Myocyte (in vitro differentiated cells): ENCODE measurements around the gene SLC9C1. TPM values are rescaled to one million over a fixed set of nuclear protein-coding genes. Genes with fewer than 3 reads are reported as not detected.

Source experiments
- DNase-seq: peaks from one replicate; pipeline ENCODE4 v3.0.0-alpha.2; 2012; ENCODE audit warnings: low read depth
- polyA plus RNA-seq: library from polyadenylated mRNA; unstranded; fragments of >200 nt; gene quantifications from one replicate; pipeline ENCODE4 v1.2.1, GENCODE V29; 2012; ENCODE audit warnings: missing spikeins
- total RNA-seq: library from RNA; depleted of rRNA; stranded (reverse); fragments of >200 nt; gene quantifications from 2 replicates; pipeline ENCODE4 v1.2.3, GENCODE V29; 2014

Gene SLC9C1
- not detected in 2 replicates for total RNA-seq
- not detected for polyA plus RNA-seq

DNA sequence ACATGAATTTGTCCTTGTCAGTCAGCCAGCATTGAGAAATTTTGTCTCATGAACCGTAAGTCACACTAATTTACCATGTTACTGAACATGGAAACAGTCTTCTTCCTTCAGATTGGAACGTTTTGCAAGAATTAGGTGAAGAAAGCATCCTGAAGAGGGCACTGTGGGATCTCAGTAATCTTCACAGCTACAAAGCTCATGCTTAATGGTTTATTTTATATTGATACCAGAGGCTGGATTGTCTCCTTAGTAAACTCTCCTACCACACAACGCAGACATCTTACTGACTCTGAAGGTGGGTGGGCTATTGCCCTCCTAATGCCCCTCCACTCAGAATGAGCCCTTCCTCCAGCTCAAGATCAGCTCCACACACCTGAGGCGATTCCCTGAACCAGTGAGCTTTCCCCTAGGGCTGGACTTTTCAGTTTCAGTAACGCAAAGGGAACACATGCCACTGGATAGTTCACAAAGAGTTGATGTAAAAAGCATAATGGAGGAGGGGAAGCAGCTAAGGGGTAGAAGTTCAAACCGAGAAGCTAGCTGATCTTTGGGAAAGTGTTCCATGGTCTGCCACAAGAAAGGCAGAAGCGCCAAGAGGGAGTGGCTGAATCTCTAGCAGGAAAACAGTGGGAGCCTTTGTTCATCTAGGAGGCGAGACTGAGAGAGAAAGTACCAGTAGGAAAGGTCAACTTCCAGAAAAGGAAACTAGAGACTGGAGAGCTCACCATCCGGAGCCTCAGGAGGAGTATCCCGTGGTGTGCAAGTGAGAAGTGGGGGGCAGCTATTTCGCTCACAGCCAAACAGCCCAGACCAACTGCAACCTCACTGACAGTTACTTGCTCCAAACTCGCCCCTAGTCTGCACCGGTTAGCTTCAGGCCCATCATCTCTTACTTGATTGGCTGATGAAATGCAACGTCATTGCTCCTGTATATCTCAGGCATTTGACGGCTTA, at the start of gene SLC9C1:
Gene SLC9C1 (minus strand): TSS at position 849 of the 954 bp plus-strand sequence. CDS start 7,425 bp downstream, outside the sequence.
- DNase-seq = peak; percentile 73

DNA sequence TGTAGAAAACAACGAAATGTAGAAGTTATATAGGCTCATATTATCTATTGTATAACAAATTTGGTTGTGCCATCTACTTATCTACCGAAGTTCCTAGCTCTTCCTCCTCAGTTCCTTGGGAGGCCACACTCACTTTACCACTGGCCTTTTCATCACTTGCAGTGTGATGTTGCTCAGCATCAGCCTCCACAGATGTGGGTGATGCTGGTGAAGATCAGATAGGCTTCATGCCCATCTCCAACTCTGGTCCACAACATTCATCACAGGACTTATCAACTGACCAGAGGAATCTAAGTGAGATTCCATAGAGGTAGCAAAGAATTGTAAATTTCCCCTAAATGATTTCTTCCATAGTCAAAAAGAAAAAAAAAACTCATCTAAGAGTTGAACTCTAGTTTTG, 47.4 kb upstream of the SLC9C1 start:
- no peak for DNase-seq

DNA sequence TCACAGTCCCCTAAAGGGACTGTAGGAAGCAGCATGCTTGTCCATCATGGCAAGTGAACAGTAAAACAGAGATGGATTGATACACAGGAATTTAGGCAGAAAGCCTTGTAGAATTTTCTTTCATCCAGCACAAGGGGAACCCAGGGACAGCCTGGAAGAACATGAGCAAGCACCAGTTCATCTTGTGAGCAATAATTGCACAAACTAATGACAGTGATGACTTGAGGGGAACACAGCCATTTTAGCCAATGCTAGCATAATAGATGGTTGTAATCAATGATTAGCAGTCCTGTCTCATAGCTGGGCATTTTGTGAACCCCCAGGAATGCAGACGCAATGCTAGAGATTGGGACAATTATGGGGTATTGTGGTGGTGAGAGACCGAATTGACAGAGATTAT, 45.6 kb upstream of the SLC9C1 start:
- no peak for DNase-seq

DNA sequence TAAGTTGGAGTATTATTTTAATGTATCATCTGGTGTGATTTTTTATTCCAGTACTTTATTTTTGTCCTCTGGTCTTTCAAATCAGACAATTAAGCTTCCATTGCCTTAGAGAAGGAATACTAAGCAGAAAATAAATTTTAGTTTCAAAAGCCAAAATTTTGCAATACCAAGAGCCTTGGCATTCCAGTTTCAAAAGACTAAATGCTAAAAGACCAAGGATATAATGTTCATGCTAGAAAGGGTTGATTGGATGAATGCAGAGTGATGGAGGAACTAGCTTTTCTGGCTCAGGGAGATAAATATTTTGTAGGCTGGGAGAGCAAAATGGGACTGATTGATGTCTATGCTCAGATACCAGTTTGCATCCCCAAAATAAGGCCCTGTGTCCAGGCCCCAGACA, 45.1 kb upstream of the SLC9C1 start:
- no peak for DNase-seq

DNA sequence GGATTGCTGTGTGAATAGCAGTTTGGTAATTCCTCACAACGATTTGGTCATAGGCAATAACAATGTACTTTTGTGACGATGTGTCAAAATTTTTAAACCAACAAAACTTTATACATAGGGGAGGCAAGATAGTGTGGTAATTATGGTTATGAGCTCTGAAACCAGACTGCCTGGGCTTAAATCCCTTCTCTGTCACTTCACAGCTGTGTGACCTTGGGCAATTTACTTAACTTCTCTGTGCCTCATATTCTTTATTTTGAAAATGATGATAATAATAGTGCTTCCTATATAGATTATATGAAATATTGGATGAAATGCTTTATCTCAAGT, 44.7 kb upstream of the SLC9C1 start:
- DNase-seq = no peak

DNA sequence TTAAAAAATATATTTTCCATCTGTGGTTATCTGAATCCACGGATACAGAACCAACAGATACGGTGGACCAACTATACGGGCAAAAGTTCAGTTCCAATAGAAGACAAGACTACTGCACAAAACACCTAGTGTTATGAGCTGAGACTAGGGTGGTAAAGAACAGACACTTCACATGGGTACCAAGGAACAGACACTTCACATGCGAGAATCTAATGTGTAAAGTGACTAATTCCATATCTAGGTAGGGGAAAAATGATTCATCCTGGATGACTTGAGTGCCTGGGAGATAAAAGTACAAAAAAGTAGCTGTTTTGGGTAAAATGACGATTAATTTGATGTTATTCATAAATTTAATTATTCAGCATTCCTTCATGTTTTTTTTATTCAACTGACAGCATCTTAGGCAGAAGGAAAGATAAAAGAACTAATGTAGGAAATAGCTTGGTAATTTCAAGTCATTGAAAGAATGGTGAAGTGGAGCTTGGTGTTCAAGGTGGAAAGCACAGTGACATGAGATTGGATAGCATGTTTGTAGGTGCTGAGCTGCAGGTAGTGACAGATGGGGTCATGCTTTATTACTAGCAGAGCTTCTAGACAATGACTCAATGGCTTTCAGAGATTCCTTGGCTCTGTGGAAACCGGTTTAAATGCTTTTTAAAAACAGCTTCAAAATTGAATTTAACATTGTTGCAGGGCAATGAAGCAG, 44.2 kb upstream of the SLC9C1 start:
- DNase-seq = no peak

DNA sequence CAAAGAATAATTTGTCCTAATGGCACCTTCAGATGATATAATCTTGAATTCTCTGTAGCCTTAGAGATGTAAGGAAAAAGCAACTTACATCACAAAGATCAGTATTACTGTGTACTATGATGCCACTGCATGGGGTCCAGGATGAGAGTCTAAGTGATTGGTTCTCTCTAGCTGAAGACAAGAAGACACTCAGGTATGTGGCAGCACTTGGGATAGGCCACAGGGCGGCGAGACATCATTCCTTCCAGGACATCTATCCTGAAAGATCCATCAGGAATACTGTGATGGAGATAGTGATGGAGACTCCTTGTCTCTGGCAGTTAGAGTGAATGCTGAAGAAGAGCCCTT, 41.4 kb upstream of the SLC9C1 start:
- no peak for DNase-seq

DNA sequence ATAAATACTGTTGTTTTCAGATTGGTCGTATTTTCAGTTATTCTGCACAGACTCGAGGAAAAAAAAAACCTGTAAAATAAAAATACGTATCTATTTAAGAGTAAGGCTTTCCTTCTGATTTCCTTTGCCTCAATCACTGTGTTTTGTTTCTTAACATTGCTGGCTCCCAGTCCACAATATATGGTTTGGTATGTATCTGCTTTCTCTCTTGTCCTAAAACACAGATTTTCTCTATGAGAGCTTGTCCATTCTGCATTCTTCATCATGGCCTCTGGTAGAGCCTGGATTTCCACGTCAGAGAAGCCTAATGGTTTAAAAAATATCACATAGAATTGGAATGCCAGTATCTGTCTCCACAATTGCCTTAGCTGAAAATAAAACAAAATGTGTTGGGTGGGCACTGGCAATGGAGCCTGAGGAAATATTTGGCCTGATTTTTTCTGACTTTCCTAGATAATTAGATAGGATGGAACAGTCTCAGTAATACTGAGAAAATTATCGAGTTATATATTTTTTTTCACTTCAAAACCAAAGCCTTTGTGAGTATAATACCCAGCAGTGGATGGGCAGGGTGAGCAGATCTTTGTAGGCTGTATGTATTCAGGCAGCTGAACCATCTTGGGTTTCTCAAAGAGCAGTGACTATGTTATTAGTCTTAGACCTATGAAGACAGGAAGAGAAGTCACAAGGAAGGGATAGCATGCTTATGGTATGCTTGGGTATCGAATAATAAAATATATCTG, 40.8 kb upstream of the SLC9C1 start:
- no peak for DNase-seq

DNA sequence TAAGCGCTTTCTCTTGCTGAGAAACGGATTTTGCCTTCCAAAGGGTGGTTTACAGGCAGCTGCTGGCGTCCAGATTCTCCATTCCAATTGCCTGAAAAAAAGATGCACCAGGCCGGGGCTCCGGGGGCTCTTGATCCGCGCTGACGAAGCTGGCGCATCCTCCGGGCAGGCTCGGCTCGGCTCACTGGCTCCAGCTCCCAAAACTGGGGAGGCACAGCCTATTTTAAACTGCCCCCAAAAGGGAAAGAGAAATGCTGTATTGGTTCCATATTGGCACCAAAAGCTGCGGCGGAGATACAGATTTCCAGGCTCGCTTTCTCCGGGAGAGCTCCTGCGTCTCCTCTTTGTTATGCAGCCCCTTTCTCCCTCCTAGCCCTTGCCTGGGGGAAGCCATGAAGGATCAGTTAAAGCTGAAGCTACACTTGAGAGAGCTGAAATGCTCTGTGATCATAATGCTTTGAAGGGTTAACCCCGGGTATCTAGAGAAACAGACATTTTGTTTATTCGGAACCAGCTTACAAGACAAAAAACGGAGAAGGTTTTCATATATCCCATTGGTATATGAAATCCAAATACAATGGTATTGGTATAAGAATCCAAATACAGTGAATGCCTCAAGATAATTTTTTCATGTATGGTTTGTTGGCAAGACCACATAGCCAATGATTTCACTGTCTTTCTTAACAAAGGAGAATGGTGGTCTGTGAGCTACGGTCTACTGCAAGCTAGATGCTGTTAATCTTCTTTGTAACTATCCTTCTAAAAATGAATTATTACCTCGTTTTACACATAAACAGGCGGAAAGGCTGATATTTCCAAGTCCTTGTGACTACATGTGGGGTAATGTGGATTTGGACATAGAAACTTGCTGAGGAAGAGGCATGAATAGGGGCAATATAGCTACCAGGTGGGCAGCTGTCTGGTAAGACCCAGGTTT, 39.6 kb upstream of the SLC9C1 start:
- DNase-seq = peak; percentile 3

DNA sequence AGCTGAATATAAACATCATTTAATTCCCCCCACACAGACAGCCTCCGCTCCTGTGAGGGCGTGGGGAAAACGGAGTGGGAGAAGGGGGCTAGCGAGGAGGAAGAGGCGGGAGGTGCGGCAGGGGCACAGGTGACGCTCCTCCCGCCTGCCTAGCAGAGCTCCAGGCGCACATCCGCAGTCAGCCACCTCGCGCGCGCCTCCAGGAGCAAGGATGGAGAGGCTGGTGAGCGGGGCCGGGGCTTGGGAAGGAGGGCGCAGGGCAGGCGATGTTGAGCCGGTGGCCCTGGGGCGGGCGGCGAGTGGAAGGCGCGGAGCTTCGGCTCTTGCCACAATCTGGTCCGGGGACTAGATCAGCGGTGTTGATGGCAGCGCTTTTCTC, 39.0 kb upstream of the SLC9C1 start, which contains the start of gene CD200:
Gene CD200 (plus strand): TSS at position 155 of the 379 bp plus-strand sequence. CDS start 57 bp downstream, at position 212.
- peak; percentile 27 for DNase-seq

DNA sequence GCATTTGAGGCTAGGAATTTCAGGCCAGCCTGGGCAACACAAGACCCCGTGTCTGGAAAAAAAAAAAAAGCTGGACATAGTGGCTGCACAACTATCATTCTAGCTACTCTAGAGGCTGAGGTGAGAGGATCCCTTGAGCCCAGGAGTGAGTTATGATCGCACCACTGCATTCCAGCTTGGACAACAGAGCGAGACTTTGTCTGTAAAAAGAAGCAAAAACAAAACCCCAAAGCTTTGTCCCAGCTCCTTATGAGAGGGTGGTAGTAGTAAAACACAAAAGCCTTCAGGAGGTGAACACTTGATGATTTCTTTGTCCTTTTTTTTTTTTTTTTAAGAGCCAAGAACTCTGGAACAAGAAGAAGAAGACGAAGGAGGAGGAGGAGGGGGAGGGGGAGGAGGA, 37.8 kb upstream of the SLC9C1 start:
- no peak for DNase-seq

DNA sequence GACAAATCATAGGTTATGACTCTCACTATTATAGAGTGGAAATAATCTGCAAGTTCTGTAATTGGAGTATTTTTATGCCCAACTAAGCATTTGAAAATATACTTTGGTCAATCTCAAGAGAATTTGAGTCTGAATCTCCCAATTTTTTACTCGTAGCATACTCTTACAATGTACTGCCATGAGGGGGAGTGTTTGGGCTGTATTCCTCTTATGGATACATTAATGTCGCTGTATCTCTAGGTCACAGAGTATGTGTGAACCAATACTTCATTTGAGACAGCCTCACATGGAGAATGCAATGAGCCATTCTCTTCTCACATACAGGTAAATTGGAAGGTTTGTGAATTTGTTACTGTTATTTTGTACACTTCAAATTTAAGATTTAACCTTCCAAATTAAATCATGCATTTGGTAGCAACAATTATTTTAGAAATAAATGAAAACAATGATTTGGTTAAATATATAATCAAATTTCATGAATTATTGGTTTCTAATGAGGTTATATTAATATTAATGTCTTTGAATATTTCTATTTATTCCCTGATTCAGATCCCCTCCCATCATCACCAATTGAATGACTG, 33.4 kb upstream of the SLC9C1 start:
- peak; percentile 66 for DNase-seq

DNA sequence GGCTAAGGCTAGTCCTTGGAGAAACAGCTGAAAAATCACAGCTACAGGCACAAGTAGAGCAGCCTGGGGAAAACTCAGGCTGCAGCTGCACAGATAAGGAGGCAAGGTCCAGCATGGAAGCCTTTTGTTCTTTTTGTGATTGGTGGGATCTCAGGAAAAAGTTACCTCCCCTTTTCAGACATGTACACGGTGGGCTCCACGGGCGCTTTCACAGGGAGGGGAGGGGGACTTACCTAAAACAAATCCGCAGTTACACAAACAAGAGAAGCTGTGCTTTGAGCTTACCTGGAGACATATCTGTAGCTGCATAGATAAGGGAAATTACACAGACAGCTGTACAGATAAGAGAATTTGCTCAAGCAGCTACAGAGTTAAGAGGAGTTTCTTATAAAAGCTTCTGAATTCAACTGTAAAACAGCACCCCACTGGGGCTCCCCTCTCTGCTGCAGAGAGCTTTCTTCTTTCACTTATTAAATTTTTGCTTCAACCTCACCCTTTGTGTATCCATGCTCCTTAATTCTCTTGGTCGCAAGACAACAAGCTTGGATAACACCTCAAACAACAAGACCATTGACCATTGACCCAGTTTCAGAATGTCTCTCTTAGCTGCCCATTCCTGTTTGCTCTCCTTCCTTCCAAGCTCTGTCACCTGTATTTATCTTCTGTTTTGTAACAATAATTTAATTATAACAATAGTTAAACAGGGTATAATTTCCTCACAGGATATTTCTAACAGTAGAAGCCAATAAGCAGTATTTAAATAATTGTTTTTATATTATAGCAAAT, 28.0 kb upstream of the SLC9C1 start:
- DNase-seq = no peak

DNA sequence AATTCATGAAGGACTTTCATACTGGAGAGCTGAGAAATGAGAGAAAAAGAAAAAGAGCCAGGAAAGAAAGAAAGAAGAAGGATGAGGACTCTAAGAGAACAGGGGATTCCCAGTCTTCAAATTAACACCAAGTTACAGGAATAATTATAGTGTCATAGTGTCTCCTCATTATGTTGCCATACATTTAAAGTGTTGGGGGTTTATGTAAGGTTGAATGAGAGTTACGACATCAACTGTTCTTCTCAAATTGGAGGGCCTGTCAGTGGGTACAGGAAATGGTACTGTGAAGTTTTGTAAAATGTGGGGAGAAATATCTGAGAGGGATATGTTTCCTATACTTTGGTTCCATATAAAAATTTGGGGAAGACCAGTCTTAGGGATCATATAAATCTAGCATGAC, 26.7 kb upstream of the SLC9C1 start:
- DNase-seq = no peak

DNA sequence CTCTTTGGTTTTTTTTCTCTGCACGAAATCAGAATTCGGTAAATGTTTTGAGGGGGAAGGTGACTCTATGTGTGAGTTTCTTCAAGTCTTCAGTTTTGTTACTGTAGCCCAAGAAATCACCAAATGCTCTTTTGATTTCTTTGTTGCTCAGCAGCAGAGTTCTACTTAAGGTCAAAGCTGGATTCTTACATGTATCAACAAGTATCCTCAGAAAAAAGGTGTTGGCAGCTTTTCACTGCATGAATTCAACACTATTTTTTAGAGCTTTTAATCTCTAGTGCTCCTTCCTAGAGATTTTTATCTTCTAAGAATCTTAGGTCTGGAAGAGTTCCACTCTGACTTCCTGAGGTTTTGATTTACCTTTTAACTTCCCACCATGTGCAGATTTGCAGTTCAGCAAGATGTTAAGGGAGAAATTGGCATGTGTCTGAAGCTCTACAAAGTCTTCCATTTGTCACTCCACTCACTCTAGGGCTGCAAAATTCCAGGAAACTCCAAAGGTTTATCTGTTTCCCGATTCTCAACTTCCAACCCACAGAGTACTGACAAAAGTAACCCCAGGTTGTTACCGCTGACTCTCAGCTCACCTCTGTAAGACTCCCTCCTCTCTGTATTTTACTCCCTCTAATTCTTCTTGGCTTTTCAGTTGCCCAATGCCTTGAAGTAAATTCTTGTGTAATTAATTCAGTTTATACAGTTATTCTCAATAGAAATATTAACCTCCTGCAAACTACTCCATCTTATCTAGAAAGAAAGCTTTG, 25.7 kb upstream of the SLC9C1 start:
- DNase-seq = no peak

DNA sequence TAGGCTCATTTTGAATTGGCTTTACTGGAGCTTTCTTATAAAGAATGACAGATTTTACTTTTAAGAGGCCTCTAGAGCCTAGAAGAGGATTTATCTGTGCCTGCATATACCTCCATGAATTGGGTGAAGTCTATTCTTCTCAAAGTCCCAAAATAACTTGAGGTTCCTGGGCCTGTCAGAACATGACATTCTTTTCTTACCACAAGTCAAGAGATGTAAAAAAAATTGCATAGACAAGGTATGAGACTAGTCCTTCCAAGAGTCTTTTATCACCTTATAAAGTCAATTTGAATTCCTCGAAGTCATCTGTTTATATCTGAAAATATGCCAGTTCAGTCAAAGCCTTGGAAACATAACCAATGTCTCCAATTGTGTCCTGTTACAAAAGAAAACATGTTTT, 21.8 kb upstream of the SLC9C1 start:
- no peak for DNase-seq

DNA sequence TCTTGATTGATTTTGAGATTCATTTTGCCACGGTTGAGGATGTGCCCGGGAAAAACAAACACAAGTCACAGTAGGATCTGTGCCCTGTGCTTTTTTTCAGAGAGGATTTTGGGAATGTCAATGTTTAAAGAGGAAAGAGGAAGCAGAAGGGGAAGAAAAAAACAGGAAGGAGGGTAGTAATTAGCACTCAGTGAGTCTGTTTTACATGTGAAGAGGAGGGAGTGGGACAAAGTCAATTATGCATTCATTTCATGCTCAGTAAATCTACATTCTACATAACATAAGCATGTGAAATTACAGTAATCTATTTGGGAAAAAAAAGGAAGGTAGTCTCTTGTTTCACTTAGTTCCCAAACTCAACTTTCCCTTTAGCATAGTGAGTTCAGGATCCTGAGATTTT, 20.6 kb upstream of the SLC9C1 start:
- no peak for DNase-seq

DNA sequence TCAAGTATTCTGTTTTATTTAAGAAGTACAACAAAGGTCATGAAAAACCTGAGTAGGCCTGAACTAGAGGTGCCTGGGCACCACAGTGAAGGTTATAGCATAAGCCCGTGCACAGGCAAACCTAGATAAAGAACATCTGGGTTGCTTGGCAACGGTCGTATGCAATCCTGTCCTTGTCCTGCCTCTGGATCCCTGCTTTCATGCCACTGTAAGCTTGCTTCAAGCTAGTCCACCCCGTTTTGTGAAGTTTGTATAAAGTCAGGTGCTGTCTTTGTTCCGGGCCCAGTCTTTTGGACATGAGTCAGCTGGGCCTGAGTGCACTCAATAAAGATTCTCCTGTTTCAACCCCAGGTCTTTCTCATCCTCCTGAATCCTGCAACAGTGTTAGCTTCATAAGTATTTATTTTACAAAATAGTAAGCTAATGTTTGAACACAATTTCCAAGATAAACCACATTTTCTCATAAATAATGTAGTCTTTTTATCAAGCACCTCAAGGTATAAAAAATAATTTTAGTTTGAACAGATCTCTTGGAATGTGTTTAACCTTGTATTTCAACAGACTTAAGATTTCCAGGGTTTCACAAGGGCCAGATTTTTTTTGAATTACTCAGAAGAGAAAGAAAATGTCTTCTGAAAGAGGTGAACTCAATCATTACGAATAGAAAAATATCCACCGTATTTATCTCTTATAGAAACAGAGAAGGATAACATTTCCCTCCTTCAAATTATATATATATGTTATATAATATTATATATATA, 14.3 kb upstream of the SLC9C1 start:
- no peak for DNase-seq
